Mesenteric fat pad (tissue), 1 donor: Measurements from ENCODE around the gene TFRC. TPM values are rescaled to one million over a fixed set of nuclear protein-coding genes. Genes with fewer than 3 reads are reported as not detected.
A peak's percentile ranks its signal among the peaks of the same experiment; 100 is the strongest.
"Not testable (repeated sequence)": the region's sequence is repeated elsewhere in the genome, so short reads cannot be mapped to it uniquely, and the experiment has no call there.

ENCODE experiments used
- DNase-seq: peaks from one replicate; pipeline ENCODE4 v3.0.0-alpha.2; 2020; ENCODE audit warnings: low spot score
- total RNA-seq: library from RNA; stranded (reverse); fragmentation: NEBNext Ultra II Directional; extraction: Animal tissue kit (Norgen Biotek cat#: 25700); gene quantifications from one replicate; pipeline ENCODE4 v1.2.1, GENCODE V29; 2021
- donor health status: DM: yes; HTN: yes; CAD: no.

TFRC gene
- total RNA-seq, 1 donor from 2014 or later = 291 TPM

DNA sequence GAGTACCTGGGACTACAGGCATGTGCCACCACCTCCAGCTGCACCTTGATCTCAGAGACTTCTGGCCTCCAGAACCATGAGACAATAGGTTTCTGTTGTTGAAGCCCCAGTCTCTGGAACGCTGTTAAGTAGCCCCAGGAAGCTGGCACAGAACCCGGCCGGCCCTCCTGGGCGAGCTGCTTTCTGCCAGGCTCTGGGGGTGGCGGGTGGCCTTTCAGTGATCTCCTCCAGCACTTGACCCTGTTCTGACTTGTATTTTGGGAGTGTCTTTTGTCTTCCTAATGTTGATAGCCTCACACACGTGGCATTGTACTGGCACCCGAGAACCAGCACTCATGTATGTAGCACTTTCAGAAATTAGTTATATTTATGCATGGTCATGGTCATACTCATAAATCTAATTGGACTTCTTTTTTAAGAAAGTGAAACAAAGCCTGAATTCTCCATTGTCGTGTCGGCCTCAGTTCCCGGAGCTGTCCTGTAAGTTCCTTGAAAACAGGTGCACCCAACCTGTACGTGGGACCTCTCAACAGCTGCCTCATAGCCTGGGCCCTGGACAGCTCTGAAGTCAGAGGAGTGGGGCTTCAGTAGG lies 74.0 kb downstream of the TFRC start:
- DNase-seq = peak; percentile 57

DNA sequence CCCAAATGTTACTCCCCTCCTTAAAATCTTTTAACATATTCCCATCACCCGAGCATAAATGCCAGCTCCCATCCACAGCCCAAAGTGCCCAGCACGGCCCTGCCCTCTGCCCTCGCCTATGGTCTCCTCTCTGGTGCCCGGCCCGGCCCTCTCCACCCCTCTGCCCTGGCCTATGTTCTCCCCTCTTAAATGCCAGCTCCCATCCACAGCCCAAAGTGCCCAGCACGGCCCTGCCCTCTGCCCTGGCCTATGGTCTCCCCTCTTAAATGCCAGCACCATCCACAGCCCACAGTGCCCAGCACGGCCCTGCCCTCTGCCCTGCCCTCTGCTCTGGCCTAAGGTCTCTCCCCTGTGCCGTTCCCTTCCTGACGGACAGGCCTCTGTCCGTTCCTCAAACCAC lies 76.6 kb downstream of the TFRC start:
- DNase-seq = not testable (repeated sequence)

DNA sequence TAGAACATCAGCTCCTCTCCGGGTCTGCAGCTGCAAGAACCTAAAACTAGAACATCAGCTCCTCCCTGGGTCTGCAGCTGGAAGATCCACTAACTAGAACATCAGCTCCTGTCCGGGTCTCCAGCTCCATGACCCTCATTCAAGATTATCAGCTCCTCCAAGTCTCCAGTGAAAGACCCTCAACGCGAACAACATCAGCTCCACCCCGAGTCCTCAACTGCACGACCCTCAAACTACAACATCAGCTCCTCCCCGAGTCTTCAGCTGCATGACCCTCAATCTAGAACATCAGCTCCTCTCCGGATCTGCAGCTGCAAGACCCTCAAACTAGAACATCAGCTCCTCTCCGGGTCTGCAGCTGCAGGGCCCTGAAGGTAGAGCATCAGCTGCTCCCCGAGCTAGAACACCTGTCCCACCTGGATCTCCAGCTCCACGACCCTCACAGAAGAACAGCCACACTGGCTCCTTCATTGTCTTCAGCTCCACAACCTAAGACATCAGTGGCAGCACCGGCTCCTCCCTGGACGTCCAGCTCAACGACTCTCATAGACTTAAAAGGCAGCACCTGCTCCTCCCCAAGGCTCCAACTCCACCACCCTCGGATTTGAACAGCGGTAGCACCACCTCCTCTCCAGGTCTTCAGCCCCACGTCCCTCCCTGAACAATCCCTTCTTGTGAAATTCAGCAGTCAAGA lies 77.4 kb downstream of the TFRC start:
- peak; percentile 77 for DNase-seq

DNA sequence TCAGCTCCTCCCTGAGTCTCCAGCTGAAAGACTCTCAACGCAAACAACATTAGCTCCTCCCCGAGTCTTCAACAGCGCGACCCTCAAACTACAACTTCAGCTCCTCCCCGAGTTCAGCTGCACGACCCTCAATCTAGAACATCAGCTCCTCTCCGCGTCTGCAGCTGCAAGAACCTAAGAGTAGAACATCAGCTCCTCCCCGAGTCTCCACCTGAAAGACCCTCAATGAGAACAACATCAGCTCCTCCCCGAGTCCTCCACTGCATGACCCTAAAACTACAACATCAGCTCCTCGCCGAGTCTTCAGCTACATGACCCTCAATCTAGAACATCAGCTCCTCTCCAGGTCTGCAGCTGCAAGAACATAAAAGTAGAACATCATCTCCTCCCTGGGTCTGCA lies 78.3 kb downstream of the TFRC start:
- DNase-seq = no peak

DNA sequence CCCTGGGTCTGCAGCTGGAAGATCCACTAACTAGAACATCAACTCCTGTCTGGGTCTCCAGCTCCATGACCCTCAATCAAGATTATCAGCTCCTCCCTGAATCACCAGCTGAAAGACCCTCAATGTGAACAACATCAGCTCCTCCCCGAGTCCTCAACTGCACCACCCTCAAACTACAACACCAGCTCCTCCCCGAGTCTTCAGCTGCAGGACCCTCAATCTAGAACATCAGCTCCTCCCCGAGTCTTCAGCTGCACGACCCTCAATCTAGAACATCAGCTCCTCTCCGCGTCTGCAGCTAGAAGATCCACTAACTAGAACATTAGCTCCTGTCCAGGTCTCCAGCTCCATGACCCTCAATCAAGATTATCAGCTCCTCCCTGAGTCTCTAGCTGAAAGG lies 79.2 kb downstream of the TFRC start:
- peak; percentile 62 for DNase-seq

DNA sequence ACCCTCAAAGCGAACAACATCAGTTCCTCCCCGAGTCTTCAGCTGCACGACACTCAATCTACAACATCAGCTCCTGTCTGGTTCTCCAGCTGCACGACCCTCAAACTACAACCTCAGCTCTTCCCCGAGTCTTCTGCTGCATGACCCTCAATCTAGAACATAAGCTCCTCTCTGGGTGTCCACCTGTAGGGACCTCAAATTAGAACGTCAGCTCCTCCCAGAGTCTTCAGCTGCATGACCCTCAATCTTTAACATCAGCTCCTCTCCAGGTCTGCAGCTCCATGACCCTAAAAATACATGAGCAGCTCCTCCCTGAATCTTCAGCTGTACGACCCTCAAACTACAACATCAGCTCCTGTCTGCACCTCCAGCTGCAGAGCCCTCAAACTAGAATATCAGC lies 80.7 kb downstream of the TFRC start:
- peak; percentile 51 for DNase-seq

DNA sequence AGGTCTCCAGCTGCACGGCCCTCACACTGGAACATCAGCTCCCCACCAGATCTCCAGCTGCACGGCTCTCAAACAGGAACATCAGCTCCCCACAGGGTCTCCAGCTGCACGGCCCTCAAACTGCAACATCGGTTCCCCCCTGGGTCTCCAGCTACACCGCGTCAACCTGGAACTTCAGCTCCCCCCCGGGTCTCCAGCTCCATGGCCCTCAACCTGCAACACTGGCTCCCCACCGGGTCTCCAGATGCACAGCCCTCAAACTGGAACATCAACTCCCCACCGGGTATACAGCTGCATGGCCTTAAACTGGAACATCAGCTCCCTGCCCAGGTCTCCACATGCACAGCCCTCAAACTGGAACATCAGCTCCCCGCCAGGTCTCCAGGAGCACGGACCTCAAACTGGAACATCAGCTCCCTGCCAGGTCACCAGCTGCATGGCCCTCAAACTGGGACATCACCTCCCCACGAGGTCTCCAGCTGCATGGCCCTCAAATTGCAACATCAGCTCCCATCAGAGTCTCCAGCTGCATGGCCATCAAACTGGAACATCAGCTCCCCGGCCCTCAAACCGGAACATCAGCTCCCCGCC lies 81.4 kb downstream of the TFRC start:
- DNase-seq = peak; percentile 68

DNA sequence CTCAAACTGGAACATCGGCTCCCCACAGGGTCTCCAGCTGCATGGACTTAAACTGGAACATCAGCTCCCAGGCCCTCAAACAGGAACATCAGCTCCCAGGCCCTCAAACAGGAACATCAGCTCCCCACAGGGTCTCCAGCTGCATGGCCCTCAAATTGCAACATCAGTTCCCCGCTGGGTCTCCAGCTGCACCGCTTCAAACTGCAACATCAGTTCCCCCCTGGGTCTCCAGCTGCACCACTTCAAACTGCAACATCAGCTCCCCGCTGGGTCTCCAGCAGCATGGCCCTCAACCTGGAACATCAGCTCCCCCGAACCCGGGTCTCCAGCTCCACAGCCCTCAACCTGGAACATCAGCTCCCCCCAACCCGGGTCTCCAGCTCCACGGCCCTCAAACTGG lies 82.0 kb downstream of the TFRC start:
- DNase-seq = peak; percentile 88

Other genes with a start within 250 kb of the TFRC start
- gene TNK2, start 173.5 kb downstream of the TFRC start, total RNA-seq = 40.5 TPM
- 2.8 TPM for gene ZDHHC19, start 129.3 kb upstream of the TFRC start, total RNA-seq
- gene SLC51A, start 134.4 kb upstream of the TFRC start, total RNA-seq = 1.3 TPM
- 97.9 TPM for gene PCYT1A, start 205.6 kb upstream of the TFRC start, total RNA-seq
- gene DYNLT2B, start 236.2 kb upstream of the TFRC start, total RNA-seq = 4.0 TPM